Cardiac septum (tissue), 1 donor: ENCODE measurements around the gene PAFAH1B1. TPM values are rescaled to one million over a fixed set of nuclear protein-coding genes. Genes with fewer than 3 reads are reported as not detected.

Source experiments
- DNase-seq: peaks from one replicate; pipeline ENCODE4 v3.0.0-alpha.2; 2020; ENCODE audit warnings: low spot score
- intact Hi-C: fragments of 100-400 bp; cut with DNase I; formaldehyde crosslinking; loops from one replicate; pipeline ENCODE4 v1.14.0; 2022
- total RNA-seq: library from RNA; stranded (reverse); fragmentation: NEBNext Ultra II Directional; extraction: Animal tissue kit (Norgen Biotek cat#: 25700); gene quantifications from one replicate; pipeline ENCODE4 v1.2.1, GENCODE V29; 2021
- donor health status: DM: no; HTN: no; CAD: no.

The PAFAH1B1 gene
- total RNA-seq, 1 donor from 2014 or later: 142 TPM

DNA sequence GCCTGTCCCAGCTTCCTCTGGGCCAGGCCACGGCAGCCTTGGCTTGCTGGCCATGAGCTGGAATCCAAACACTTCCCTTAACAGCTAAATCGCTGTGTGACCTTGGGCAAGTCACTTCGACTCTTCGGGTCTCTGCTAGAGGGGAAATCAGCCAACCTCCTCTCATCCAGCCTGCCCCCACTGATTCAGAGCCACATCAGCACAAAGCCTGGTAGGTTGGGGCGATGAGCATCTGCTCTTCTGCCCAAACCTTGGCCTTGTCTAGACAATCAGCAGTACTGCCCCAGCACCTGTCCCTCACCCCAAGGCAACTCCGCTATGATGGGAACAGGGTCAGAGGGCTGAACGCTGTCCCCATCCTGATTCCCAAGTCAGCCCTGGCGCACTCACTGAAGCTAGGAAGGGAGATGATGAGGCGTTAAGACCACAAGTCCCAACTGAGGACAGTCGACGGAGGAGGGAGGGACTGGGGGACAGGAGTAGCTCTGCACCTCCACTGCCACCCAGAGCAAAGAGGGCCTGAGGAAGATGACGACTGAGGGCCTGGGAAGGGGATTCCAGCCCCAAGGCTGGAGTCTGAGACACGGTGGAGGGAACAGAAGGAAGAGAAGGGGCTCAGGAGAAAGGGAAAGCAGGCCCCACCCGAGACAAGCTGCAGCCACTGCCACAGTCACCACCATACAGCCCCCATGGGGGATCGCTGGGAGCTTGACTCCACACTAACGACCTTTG, 116.8 kb downstream of the PAFAH1B1 start:
- intact Hi-C loops: loop anchor here (2.0 kb wide), 1 partner anchor 309 kb away; the partner anchor contains the start of gene MNT

DNA sequence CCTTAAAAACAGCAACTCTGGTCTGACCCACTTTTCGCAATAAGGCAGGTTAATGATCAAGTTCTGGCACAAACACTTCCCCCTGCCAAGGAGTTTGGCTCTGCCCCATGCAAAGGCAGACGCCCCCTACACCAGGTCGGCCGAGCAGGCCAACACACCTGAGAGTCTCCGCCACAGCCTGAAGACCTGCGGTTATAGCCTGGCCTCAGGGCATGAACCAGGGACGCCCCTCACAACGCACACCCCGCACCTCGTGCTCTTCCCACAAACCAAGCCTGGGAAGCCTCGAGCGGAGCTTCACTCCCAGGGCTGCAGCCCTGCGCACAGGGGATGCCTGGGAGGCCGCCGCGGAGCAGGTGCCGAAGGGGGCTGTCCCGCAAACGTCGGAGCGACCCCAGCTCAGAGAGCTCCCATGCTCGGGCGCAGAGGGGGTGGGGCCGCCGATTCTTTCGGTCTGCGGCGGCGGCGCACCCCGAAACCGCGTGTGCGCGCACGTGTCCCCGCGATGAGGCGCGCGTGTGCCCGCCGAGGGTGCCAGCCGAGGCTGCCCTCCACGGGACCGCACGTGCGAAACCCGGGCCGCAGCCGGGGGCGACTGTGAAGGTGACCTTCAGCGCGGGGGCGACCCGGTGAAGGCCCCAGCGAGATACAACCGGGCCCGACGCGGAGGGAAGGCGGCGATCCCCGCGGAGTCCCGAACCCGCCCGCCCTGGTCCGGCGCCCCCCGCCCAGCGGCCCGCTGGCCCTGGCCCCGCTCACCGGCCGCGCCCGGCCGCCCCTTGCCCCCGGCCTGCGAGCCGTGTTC, 117.6 kb downstream of the PAFAH1B1 start:
- intact Hi-C loops: loop anchor here (2.0 kb wide), 1 partner anchor 310 kb away; the partner anchor contains the start of gene MNT
- DNase-seq: no peak

More for the DNA sequence above, 116.8 kb downstream of the PAFAH1B1 start:
- no peak for DNase-seq

DNA sequence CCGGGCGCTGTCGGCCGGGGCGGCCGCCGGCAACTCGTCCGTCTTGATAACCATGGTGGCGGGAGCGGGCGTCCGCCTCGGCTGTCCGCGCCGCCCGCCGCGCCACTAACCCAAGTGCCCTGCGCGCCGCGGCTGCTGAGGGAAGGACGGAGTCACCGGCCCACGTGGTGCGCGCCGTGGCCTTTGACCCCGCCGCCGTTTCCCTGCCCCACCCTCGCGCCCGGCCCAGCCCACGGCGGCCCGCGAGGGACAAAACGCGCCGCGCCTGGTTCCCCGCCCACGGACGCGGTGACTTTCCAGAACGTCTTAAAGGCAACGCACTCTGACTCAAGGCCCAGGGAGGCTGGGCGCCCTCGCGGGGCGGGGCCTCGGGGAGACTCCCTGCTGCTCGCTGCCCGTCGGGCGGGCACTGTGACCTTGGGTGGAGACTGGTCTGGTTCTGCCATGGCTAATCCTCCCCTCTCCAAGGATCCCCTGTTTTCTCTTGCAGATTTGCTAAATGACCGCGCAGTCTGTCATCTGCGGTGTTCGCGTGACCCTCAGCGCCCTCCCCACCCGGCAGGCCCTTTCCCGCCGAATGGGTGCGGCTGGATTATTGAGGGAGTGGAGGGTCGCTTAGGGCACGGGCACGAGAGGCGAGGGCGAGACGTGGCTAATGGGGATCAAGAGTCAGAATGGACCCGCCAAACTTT, 118.3 kb downstream of the PAFAH1B1 start, which contains the start of gene CLUH:
CLUH (minus strand) TSS at position 157 of the 692 bp plus-strand sequence; CDS start at position 54, 103 bp downstream.
- DNase-seq: peak; percentile 98
- intact Hi-C loops: loop anchor here (2.0 kb wide), 1 partner anchor 311 kb away; the partner anchor contains the start of gene MNT

DNA sequence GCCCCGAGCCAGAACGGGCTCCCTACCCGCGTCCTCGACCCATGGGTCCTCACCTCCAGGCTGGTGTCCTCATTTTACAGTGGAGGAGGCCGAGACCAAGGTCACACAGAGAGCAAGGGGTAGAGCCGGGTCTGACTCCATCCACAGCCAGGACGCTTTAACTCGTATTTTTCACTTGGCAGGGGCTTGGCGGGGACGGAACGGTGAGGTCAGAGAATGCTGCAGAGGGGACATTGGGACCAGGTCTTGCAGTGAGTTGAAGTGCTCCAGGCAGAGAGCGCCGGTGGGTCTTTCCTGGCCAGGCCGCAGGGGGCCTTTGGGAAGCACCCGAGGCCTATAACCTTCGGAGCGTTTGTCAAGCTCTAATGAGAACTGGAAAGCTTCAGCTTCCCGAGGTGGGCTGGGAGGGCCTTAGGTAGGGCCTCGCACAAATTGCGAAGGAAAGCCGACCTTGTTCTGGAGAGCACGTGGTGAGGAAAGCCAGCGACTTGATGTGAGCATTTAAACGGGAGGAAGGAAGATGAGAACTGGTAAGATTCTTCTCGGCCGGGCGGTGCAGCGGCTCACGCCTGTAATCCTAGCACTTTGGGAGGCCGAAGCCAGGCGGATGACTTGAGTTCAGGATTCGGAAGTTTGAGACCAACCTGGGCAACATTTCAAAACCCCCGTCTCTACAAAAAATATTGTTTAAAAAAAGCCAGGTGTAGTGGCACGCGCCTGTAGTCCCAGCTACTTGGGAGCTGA, 119.0 kb downstream of the PAFAH1B1 start:
- DNase-seq: no peak
- intact Hi-C loops: no loop called here

DNA sequence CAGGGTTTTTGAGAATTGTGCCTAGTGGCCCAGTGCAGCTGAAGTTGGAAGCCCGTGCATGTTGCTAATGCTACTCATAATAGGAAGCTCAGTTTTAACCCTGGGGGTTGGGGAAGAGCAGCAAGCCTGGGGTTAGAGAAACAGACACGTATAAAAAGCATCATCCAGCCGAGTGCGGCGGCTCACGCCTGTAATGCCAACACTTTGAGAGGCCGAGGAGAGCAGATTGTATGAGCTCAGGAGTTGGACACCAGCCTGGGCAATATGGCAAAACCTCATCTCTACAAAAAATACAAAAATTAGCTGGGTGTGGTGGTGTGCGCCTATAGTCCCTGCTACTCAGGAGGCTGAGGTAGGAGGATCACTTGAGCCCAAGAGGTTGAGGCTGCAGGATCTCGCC, 120.4 kb downstream of the PAFAH1B1 start:
- DNase-seq: no peak
- intact Hi-C loops: no loop called here

DNA sequence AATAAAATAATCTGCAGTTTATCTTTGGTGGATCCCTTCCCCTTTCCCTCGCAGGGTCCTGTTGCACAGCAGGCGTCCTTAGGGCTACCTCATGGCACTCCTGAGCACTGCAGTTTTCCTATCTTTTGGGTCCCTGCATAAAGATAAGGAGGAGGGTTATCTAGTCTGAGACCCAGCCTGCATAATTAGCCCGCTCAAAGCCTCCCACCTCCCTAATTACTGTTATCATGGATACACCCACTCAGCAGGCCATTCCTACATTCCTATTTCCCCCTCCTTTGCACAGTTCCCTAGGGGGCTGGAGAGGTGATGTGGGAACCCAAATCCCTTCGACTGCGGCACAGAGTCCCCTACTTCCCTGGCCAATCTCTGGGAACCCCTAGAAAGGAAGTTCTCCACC, 123.2 kb downstream of the PAFAH1B1 start:
- no peak for DNase-seq
- intact Hi-C loops: no loop called here

DNA sequence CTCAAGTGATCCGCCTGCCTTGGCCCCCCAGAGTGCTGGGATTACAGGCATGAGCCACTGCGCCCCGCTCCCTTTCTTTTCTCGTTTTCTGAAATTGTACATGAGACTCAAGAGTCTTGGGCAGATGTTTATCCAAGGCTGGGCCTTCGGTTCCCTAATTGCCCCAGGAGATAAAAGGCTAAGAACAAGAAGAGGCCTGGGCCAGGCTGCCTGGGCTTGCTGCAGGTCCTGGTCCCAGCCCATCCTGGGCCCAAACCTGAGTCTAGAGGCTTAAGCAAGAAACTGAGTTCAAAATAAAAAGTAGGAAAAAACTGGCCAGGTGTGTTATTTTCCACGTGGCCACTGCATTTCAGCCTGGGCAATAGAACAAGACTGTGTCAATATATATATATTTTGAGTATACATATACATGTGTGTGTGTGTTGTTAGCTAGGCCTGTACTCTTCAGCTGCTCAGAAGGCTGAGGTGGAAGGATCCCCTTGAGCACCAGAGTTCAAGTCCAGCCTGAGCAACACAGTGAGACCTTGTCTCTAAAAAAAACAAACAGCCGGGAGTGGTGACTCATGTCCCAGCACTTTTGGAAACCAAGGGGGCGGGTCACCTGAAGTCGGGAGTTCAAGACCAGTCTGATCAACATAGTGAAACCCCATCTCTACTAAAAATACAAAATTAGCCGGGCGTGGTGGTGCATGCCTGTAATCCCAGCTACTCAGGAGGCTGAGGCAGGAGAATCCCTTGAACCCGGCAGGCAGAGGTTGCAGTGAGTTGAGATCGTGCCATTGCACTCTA, 124.9 kb downstream of the PAFAH1B1 start:
- no peak for DNase-seq
- intact Hi-C loops: no loop called here

DNA sequence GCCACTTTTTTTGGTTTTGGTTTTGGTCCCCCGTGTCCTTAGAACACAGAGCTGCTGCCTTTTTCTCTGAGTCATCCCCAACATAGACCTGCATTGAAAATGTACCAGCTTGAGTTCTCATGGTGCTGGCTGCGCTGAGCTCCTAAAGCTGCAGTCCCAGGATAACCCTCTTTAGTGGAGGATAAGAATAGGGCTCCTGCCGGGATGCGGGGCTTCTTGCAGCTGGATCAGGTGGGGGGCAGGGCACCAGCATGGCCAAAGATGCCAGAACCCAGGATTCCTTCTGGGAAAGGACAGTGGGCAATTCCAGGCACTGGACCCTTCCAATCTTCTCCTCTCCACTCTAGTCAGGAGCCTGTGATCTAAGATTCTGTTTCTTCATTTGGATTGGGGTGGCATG, 126.4 kb downstream of the PAFAH1B1 start:
- DNase-seq: no peak
- intact Hi-C loops: no loop called here

DNA sequence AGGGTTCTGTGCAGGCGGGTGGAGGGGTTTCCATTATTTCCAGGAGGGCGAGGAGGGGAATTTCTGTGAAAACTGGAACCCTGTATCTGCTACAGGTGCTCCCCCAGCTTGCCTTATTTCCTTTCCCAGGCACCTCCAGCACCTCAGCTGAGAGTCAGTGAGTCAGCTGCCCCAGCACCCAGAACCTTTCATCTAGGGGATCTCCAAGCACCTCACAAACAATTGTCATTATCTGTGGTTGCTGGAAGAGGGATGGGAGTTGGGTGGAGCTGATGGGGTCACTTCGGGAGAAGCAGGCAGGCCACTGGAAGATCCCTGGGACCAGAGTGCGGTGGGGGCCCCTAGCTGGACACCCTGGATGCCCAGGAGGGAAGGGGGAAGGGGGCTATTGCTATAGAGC, 128.1 kb downstream of the PAFAH1B1 start:
- intact Hi-C loops: no loop called here
- no peak for DNase-seq

DNA sequence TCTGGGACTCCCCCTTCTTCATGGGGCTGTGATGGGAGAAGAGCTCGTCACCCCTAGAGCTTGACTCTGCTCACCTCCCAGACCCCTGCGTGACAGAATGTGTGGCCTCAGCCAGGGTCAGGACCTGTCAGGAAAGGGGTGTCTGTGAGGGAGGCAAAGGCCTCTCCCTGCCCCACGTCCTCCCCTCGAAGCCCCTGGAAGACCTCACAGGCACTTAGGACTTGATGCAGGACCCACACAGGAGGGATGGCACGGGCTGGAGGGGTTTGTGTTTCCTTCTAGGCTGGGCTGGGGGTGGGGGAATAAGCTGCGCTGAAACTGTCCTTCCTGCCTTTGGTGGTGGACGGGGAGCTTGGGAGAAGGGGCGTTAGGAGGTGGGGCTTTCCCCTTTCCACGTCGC, 129.2 kb downstream of the PAFAH1B1 start:
- intact Hi-C loops: no loop called here
- DNase-seq: no peak

DNA sequence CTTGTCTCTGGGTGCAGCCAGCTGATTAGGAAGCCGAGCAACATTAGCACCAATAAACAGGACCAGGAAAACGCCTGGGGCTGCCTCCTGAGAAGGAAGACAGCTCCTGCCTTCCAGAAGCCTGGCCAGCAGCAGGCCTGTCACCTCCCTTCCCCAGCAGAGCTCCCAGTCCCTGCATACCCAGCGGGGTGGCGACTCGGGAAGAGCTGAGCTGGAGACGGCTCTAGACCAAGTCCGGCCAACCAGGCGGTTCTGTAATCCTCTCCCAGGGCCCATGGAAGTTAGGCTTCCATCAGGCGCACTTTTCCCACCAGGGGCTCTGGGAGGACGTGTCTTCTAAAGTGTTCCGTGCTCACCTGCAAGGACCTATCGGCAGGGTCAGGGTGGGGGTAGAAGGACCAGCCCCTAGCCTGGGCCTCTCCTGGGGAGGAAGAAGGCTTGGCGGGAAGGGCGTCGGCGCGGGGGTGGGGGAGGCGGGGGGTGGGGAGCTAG, 130.1 kb downstream of the PAFAH1B1 start:
- no peak for DNase-seq
- intact Hi-C loops: no loop called here

DNA sequence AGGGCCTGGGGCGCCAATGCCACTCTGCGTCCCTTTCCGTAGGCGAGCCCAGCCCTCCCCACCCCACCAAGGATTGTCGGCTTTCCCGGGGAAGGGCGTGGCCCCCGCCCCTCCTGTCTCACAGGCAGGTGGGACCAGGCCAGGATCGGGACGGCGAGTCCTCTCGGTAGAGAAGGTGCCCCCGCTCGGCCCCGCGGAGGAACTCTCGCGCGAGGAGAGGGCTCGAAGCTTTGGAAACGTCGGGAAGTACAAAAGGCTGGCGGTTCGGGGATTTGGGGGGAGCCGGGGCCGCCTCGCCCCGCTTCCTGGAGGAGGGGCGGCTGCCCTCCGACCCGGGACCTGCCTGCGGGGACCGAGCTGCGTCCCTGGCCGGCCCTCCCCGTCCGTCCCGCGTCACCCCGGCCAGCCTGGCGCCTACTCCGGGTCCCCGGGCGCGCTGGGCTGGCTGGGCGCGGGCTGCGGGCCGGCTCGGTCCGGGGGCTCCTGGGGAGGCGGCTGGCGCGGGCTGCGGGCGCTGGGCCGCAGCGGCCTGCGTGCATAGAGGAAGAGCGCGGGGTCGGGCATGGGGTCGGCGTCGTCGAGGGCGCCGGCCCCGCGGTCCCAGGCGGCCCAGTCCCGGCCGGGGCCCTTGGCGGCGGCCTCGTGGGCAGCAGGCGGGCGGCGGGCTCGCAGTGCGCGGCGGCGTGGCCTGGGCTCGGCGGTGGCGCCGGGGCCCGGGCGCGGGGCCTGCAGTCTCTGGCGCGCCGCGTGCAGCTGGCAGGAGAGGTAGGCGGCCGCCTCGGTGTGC, 130.7 kb downstream of the PAFAH1B1 start:
- DNase-seq: no peak

DNA sequence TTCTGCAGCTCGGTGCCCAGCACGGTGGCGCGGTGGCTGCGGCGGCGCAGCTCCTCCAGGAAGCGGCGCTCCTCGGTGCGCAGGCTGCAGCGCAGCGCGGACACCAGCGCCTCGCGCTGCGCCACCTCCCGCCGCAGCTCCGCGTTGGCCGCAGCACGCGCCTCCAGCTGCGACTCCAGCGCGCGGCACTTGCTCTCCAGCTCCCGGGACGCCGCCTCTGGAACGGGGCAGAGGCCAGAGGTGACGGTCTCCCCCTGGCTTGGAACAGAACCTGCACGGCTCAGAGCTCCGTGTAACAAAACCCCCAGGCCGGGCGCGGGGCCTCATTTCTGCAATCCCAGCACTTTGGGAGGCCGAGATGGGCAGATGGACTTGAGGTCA, 131.3 kb downstream of the PAFAH1B1 start:
- DNase-seq: no peak
- intact Hi-C loops: no loop called here

More for the DNA sequence above, 130.7 kb downstream of the PAFAH1B1 start:
- intact Hi-C loops: no loop called here

DNA sequence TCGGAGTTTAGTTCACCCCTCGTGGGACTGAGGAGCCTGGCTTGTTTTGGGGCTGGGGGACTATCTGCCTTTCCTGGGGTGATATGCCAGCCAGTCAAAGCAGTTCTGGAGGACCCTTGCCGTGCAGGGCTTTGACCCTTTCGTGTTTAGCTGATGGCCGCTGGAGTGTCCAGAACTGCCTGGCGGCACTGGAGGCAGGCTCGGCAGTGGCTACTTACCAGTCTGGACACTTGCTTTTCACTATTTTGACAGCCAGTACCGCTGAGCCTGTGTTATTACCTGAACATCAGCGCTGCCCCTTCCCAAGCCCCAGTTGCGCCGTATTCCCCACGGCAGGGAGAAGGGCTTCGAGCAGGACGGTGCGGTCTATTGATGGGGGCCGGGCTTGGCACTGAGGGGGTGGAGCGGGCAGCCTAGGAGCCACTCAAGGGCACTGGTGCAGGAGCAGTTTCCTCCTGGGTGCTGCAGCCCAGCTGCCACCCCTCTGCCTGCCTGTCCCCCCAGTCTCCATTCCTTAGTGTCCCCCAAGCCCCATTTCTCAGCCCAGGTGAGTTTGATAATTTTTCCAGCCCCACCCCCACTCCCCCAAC, 137.4 kb downstream of the PAFAH1B1 start:
- DNase-seq: no peak
- intact Hi-C loops: no loop called here

DNA sequence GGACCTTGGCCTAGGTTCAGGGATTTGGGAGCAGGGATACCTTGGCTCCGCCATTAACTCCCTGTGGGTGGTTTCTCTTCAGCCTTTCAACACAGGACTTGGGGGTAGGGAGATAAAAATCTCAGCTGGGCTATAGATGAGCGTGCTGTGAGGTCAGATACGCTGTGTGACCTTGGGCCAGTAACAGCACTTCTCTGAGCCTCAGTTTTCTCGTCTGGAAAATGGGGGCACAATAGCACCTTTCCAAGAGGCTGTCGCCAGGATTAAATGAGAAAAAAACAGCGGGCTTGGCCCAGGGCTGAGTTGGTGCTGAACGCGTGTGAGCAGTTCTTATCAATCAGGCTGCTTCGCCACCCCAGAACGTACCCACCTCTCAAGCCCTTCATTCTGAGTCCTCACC, 138.4 kb downstream of the PAFAH1B1 start:
- intact Hi-C loops: no loop called here
- DNase-seq: no peak

DNA sequence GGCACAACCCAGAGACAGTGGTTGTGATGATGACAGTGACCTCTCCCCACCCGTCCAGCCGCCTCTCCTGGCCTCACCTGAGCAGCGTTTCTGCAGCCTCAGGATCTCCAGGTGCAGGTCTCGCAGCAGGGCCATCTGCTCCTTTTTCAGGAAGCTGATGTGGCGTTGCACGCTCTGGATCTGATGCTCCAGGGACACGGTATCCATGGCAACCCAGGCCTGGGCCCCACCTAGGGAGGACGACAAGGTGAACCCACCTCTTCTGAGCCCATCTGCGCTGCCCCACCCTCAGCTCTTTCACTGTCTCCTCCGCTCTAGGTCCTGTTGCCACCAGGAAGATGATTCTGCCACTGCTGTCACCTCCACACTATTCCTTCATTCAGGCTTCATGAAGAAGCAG, 141.5 kb downstream of the PAFAH1B1 start:
- intact Hi-C loops: no loop called here
- no peak for DNase-seq
